HG03060 (cell line): ENCODE data around the gene SLC25A48.

Experiments used
- ATAC-seq: cut with Tn5 transposase; IDR thresholded peaks from one replicate; pipeline ENCODE4 v1.9.1; 2021; ENCODE audit warnings: low read depth, moderate number of reproducible peaks; ENCODE audit not compliant: unreplicated experiment

SLC25A48 gene

DNA sequence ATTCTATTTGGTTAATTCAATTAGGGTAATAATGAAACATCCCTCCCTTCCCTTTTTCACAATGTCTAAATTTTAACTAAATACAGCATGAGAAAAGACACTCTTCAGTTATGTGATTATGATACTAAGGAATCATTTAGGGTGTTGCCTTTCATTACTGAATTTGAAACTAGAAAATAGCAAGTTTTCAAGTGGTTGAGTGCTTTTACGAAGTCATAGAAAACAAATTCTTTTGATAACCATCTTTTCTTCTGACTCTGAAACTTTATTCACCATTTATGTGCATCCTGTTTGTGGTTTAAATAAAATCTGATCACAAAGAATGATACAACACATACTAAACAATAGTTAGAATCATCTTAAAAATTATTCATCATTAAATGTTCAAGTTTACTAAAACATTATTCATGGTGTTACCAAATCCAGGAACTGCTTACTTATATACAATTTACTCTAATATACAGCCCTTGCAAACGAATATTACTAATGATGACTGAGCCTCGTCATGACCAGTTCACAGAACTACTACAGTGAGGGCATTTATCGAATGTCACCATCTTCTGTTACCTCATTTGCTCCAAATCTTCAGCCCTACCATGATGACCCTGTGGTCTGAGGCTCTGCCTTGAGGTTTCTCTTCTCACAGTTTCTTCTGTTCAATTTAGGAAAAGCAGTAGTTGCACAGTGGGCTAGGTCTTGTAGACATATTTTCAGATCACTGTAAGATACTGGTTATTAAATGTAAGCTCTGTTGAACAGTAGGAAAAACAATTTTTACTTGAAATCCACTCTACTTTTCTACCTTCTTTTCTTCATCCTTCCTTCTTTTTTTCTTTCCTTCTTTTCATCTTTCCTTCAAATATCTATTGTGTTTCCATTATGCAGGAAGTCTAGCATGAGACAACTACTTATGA is 79.5 kb downstream of the SLC25A48 start:
- no peak for ATAC-seq

DNA sequence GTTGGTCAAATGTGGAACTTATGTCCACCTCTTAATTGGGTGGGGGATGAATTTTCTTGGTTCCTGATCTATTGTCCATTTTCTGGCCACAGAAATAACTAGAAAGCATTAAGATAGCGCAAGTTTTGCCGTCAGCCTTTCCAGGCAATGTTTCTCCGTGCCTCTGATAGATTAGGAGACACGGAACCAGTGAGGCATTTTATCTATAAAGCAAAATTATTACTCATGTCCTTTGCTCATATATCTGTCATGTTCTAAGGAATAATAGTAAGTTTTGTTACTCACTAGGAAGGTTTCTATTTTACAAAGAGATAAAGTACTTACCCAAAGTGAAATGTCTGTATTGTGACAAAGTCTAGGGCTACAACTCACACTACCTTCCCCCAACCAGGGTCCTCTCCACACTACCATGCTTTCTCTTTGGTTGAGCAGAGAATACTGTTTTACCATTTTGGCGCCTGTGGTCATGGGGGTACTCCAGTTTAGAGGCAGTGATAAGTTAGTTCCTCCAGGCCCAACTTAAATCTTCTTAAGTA is 81.1 kb downstream of the SLC25A48 start:
- ATAC-seq = no peak

GRCh38 chr5:135916638-135917263 is 82.3 kb downstream of the SLC25A48 start:
- no peak for ATAC-seq

DNA sequence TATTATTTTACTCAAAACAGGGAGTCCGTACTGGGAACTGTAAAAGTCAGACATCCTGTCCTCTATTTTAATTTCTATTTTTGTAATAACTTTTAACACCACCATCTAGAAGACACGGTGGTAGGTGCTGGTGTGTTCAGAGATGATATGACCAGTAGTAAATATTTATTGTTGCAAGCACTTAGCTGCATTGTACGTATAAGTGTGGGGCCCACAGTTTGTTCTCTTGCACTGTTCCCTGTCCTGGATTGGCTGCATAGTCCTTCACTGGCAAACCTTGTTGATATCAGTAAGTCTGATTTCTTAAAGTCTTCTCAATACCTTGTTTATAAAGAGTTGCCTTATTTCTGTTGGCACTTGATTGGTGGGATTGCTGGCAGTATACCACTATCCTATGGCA is 85.7 kb downstream of the SLC25A48 start:
- ATAC-seq = no peak

DNA sequence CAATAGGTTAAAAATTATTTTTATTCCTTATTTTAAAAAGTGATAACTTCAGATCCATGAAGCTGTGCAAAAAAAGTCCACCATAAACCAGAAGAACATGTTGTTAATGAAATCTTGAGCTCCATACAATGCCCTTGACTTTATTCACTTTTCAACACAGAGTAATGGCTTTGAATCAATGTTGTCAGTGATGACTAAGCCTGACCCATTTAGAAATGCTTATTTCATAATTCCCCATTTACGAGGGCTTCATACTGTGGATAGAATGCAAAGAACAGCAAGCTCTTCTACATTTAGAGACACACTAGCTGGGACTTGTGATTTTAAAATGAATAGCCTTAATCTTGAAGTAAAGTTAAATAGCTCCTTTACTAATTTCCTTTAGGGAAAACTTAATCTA is 86.9 kb downstream of the SLC25A48 start:
- ATAC-seq = no peak

- ATAC-seq = no peak
Measured at GRCh38 chr5:135930029-135930948, 95.8 kb downstream of the SLC25A48 start.

- ATAC-seq = no peak
Measured at GRCh38 chr5:135930949-135931295, 96.5 kb downstream of the SLC25A48 start.

DNA sequence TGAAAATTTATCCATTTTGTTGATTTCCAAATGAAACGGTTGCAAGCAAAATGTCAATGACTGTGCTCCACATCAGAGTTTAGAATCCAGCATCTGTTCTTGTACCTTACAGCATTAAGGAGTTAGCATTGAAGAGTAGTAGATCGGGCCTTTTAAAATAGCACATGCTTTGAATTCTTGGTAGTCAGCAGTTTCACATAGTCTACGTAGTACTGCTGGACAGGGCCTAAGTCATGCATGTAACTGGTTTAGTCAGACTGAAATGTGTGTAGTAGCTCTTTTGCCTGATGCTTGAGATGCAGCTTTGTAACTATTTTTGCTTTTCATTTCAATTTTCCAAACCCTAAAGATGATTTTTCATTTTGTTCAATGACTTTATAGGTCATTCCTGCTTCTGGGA is 100.5 kb downstream of the SLC25A48 start:
- no peak for ATAC-seq

DNA sequence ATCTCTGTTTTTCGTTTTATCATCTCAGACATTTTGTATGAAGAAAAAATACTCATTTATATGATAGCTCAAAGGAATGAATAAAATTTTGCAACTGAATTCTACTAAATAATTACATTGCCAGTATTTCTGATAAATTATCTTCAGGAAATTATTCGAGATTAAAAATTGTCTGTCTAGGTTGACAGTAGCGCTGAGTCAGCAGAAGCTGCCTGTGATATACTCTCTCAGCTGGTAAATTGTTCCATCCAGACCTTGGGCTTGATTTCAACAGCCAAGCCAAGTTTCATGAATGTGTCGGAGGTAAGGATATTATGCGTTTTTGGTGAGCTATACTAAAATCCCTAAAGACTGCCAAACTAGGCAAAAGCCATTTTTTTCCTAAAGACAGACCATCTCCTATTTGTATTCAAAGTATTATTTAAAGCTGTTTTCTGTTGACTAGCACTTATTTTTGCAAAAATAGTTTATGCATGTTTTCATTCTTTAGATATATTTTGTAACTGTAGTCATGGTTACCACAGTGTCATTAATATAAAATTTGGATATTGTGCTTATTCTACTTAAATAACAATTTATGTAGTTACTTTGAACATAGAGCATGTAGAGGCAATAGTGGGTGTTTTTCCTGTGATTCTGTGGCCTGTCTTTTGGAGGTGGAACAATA is 102.9 kb downstream of the SLC25A48 start:
- ATAC-seq = no peak
